Measurements from ENCODE around the gene PHC3.

- no peak for TF ChIP-seq EZH2 (IDR thresholded peaks at IDR 0.05; ENCODE audit: borderline replicate concordance, insufficient read depth, low read length, poor library complexity, severe bottlenecking)
- no peak for TF ChIP-seq EP300 (conservative IDR thresholded peaks at IDR 0.05; ENCODE audit: poor library complexity, severe bottlenecking)
These were observed 136.7 kb downstream of the PHC3 start for GRCh38 chr3:170044795-170045244.

Measured in neural cell (in vitro differentiated cells).